HepG2 (cell line): ENCODE results near the gene SSNA1. TPM values are rescaled to one million over a fixed set of nuclear protein-coding genes. Genes with fewer than 3 reads are reported as not detected.

ENCODE experiments used
- ARNTL ChIP-seq: sonication (generic); formaldehyde crosslinking; IDR thresholded peaks from 2 replicates; pipeline ENCODE4 v1.4.0; 2020; ENCODE audit warnings: mild to moderate bottlenecking, missing genetic modification reagents
- CBFB ChIP-seq: sonication (generic); formaldehyde crosslinking; IDR thresholded peaks from 2 replicates; pipeline ENCODE4 v1.4.0; 2020; ENCODE audit warnings: missing genetic modification reagents
- IRF2 ChIP-seq: IDR thresholded peaks from 2 replicates; pipeline ENCODE4 v1.6.1; 2018; ENCODE audit warnings: missing genetic modification reagents, missing compliant biosample characterization
- MXD4 ChIP-seq: IDR thresholded peaks from 2 replicates; pipeline ENCODE4 v1.6.1; 2016; ENCODE audit warnings: mild to moderate bottlenecking, missing biosample characterization, missing genetic modification reagents
- SSRP1 ChIP-seq: IDR thresholded peaks from 2 replicates; pipeline ENCODE4 v1.6.1; 2016; ENCODE audit warnings: control low read depth
- ZFP36L2 ChIP-seq: sonication (generic); formaldehyde crosslinking; IDR thresholded peaks from 2 replicates; pipeline ENCODE4 v1.4.0; 2020; ENCODE audit warnings: missing genetic modification reagents
- ZNF12 ChIP-seq: sonication (generic); formaldehyde crosslinking; IDR thresholded peaks from 2 replicates; pipeline ENCODE4 v1.5.0; 2020; ENCODE audit warnings: missing genetic modification reagents
- ZNF230 ChIP-seq: sonication (generic); formaldehyde crosslinking; IDR thresholded peaks from 2 replicates; pipeline ENCODE4 v1.4.0; 2020; ENCODE audit warnings: mild to moderate bottlenecking, missing genetic modification reagents
- ZNF441 ChIP-seq: sonication (generic); formaldehyde crosslinking; IDR thresholded peaks from 2 replicates; pipeline ENCODE4 v1.7.0; 2021; ENCODE audit warnings: missing genetic modification reagents, borderline replicate concordance
- ZNF644 ChIP-seq: IDR thresholded peaks from 2 replicates; pipeline ENCODE4 v1.6.1; 2016; ENCODE audit warnings: low read depth
- polyA plus RNA-seq, 8 experiments: library from polyadenylated mRNA; depleted of rRNA in 3 of 8; stranded (reverse) in 7 of 8; unstranded in 1 of 8; fragments of >200 nt; fragmentation: Illumina TruSeq in 4 of 8; extraction: Trizol in 4 of 8; gene quantifications; 2 replicates each; pipeline versions ENCODE4 v1.2.1 to v1.2.3, GENCODE V29; 2011 to 2016; ENCODE audit warnings: low read depth in 4 of 8, missing spikeins in 1 of 8, mixed read lengths in 1 of 8; ENCODE audit not compliant: insufficient read depth in 1 of 8
- total RNA-seq, 5 experiments: library from RNA; depleted of rRNA; stranded (reverse); fragments of >200 nt; fragmentation: Illumina TruSeq; extraction: Trizol; gene quantifications; 2 replicates each; pipeline ENCODE4 v1.2.3, GENCODE V29; 2016; ENCODE audit warnings: low read depth in 1 of 5
- TF ChIP-seq, protein P1 (sequence below): sonication (generic); formaldehyde crosslinking; IDR thresholded peaks from 2 replicates; pipeline ENCODE4 v1.9.0; 2021; ENCODE audit warnings: missing genetic modification reagents, borderline replicate concordance
- TF ChIP-seq, protein P2 (sequence below): sonication (generic); formaldehyde crosslinking; IDR thresholded peaks from 2 replicates; pipeline ENCODE4 v1.4.0; 2020; ENCODE audit warnings: missing genetic modification reagents, borderline replicate concordance
- TF ChIP-seq, protein P3 (sequence below): sonication (generic); formaldehyde crosslinking; IDR thresholded peaks from 2 replicates; pipeline ENCODE4 v1.8.0; 2022; ENCODE audit warnings: low read depth, missing genetic modification reagents
- TF ChIP-seq, protein P4 (sequence below): sonication (generic); formaldehyde crosslinking; IDR thresholded peaks from 2 replicates; pipeline ENCODE4 v1.9.0; 2021; ENCODE audit warnings: missing genetic modification reagents, borderline replicate concordance
- TF ChIP-seq, protein P5 (sequence below): sonication (generic); formaldehyde crosslinking; IDR thresholded peaks from 2 replicates; pipeline ENCODE4 v1.4.0; 2020; ENCODE audit warnings: missing genetic modification reagents

The SSNA1 gene
- total and polyA plus RNA-seq, 2 of the 13 experiments (the other 11 are each of a cell fraction or from before 2014, with no cell fraction given), result 35.9 to 49.4 TPM

DNA sequence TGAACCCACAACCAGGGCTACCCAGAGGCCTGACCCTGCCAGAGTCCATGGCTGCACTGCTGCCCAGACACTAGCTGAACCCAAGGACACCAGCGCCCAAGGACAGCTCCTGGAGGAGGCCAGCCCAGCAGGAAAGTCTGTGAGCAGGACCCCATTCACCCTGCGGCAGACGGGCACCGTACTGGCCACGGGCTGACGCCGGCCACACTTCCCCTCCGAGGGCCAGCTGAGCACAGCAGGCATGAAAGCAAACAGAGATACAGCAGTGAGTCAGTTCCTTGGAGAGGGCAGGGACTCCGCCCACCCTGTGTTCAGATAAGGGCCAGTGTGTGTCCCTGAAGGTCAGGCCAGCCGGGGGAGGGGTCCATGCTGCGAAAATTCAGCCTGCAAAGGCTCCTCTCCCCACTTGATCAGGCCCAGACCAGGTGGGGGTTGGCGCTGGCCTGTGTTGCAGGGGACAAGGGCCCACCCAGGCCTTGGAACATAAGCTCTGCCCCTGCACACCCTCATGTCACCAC lies 30.3 kb downstream of the SSNA1 start (continued):
- TF ChIP-seq, protein P1, sequence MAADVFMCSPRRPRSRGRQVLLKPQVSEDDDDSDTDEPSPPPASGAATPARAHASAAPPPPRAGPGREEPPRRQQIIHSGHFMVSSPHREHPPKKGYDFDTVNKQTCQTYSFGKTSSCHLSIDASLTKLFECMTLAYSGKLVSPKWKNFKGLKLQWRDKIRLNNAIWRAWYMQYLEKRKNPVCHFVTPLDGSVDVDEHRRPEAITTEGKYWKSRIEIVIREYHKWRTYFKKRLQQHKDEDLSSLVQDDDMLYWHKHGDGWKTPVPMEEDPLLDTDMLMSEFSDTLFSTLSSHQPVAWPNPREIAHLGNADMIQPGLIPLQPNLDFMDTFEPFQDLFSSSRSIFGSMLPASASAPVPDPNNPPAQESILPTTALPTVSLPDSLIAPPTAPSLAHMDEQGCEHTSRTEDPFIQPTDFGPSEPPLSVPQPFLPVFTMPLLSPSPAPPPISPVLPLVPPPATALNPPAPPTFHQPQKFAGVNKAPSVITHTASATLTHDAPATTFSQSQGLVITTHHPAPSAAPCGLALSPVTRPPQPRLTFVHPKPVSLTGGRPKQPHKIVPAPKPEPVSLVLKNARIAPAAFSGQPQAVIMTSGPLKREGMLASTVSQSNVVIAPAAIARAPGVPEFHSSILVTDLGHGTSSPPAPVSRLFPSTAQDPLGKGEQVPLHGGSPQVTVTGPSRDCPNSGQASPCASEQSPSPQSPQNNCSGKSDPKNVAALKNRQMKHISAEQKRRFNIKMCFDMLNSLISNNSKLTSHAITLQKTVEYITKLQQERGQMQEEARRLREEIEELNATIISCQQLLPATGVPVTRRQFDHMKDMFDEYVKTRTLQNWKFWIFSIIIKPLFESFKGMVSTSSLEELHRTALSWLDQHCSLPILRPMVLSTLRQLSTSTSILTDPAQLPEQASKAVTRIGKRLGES, result no peak
- TF ChIP-seq ZNF441 (CRISPR knock-in tag) (0 out of 2 replicates have a peak, but pooled peaks have one; percentile 28), ZNF12 (CRISPR knock-in tag) (no peak), CBFB (CRISPR knock-in tag) (no peak; the same call in 1 of the 2 replicates), IRF2 (CRISPR knock-in tag) (peak; percentile 76; the same call in 1 of the 2 replicates), ARNTL (CRISPR knock-in tag) (no peak; the same call in 1 of the 2 replicates), SSRP1 (CRISPR knock-in tag) (no peak; the same call in 1 of the 2 replicates), ZNF644 (no peak), ZFP36L2 (CRISPR knock-in tag) (no peak), ZNF230 (CRISPR knock-in tag) (no peak), MXD4 (CRISPR knock-in tag) (peak; percentile 62; the same call in 1 of the 2 replicates)
- TF ChIP-seq, protein P2, sequence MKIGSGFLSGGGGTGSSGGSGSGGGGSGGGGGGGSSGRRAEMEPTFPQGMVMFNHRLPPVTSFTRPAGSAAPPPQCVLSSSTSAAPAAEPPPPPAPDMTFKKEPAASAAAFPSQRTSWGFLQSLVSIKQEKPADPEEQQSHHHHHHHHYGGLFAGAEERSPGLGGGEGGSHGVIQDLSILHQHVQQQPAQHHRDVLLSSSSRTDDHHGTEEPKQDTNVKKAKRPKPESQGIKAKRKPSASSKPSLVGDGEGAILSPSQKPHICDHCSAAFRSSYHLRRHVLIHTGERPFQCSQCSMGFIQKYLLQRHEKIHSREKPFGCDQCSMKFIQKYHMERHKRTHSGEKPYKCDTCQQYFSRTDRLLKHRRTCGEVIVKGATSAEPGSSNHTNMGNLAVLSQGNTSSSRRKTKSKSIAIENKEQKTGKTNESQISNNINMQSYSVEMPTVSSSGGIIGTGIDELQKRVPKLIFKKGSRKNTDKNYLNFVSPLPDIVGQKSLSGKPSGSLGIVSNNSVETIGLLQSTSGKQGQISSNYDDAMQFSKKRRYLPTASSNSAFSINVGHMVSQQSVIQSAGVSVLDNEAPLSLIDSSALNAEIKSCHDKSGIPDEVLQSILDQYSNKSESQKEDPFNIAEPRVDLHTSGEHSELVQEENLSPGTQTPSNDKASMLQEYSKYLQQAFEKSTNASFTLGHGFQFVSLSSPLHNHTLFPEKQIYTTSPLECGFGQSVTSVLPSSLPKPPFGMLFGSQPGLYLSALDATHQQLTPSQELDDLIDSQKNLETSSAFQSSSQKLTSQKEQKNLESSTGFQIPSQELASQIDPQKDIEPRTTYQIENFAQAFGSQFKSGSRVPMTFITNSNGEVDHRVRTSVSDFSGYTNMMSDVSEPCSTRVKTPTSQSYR (CRISPR knock-in tag), result peak; percentile 71; the same call in 1 of the 2 replicates
- TF ChIP-seq, protein P3, sequence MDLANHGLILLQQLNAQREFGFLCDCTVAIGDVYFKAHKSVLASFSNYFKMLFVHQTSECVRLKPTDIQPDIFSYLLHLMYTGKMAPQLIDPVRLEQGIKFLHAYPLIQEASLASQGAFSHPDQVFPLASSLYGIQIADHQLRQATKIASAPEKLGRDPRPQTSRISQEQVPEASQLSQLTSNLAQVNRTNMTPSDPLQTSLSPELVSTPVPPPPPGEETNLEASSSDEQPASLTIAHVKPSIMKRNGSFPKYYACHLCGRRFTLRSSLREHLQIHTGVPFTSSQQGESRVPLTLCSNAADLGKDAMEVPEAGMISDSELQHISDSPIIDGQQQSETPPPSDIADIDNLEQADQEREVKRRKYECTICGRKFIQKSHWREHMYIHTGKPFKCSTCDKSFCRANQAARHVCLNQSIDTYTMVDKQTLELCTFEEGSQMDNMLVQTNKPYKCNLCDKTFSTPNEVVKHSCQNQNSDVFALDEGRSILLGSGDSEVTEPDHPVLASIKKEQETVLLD (CRISPR knock-in tag), result peak; percentile 59; the same call in 1 of the 2 replicates
- TF ChIP-seq, protein P4, sequence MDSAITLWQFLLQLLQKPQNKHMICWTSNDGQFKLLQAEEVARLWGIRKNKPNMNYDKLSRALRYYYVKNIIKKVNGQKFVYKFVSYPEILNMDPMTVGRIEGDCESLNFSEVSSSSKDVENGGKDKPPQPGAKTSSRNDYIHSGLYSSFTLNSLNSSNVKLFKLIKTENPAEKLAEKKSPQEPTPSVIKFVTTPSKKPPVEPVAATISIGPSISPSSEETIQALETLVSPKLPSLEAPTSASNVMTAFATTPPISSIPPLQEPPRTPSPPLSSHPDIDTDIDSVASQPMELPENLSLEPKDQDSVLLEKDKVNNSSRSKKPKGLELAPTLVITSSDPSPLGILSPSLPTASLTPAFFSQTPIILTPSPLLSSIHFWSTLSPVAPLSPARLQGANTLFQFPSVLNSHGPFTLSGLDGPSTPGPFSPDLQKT (CRISPR knock-in tag), result no peak
- TF ChIP-seq, protein P5, sequence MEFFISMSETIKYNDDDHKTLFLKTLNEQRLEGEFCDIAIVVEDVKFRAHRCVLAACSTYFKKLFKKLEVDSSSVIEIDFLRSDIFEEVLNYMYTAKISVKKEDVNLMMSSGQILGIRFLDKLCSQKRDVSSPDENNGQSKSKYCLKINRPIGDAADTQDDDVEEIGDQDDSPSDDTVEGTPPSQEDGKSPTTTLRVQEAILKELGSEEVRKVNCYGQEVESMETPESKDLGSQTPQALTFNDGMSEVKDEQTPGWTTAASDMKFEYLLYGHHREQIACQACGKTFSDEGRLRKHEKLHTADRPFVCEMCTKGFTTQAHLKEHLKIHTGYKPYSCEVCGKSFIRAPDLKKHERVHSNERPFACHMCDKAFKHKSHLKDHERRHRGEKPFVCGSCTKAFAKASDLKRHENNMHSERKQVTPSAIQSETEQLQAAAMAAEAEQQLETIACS (CRISPR knock-in tag), result no peak
